SU-DHL-6 (cell line): ENCODE measurements around the gene LCP2.

Experiments
- H2AFZ ChIP-seq: fragments of 200-600 bp; sonication (generic); 2 replicates; pipeline ENCODE4 v1.6.1; 2014; ENCODE audit warnings: low read depth, mild to moderate bottlenecking, moderate library complexity, mixed read lengths, antibody characterized with exemption, low read length; ENCODE audit not compliant: severe bottlenecking
- H3F3A ChIP-seq: fragments of 200-600 bp; shearing (Covaris generic); 2 replicates; pipeline ENCODE4 v1.6.0; 2016; ENCODE audit warnings: antibody characterized with exemption, mild to moderate bottlenecking; ENCODE audit not compliant: insufficient read depth
- H3K27ac ChIP-seq: fragments of 200-600 bp; sonication (generic); 2 replicates; pipeline ENCODE4 v1.5.1; 2016; ENCODE audit warnings: low read depth, mild to moderate bottlenecking, low read length, moderate library complexity, mixed read lengths
- H3K27me3 ChIP-seq: fragments of 200-600 bp; sonication (generic), shearing (Covaris generic); 2 replicates; pipeline ENCODE4 v1.6.0; 2014; ENCODE audit warnings: mild to moderate bottlenecking, low read length
- H3K36me3 ChIP-seq: fragments of 200-600 bp; sonication (generic); 2 replicates; pipeline ENCODE4 v1.6.1; 2014; ENCODE audit warnings: mild to moderate bottlenecking, low read length, mixed read lengths
- H3K4me2 ChIP-seq: fragments of 300-600, 200-600 bp; shearing (Covaris generic), sonication (generic); 2 replicates; pipeline ENCODE4 v1.6.0; 2014; ENCODE audit warnings: low read length, low read depth, mild to moderate bottlenecking; ENCODE audit not compliant: poor library complexity, severe bottlenecking
- H3K4me3 ChIP-seq: fragments of 200-600 bp; sonication (generic); 2 replicates; pipeline ENCODE4 v1.5.1; 2014; ENCODE audit warnings: antibody characterized with exemption, low read length, mild to moderate bottlenecking, mixed read lengths; ENCODE audit not compliant: insufficient read depth, poor library complexity, severe bottlenecking
- H3K79me2 ChIP-seq: fragments of 200-600 bp; sonication (generic); 2 replicates; pipeline ENCODE4 v1.6.1; 2014; ENCODE audit warnings: mild to moderate bottlenecking, low read length, moderate library complexity; ENCODE audit not compliant: insufficient read depth
- H3K9ac ChIP-seq: fragments of 200-600 bp; sonication (generic); 2 replicates; pipeline ENCODE4 v1.7.0; 2014; ENCODE audit warnings: mild to moderate bottlenecking, low read length
- H3K9me2 ChIP-seq: fragments of 200-600 bp; sonication (generic); replicated peaks from 2 replicates; pipeline ENCODE4 v1.6.1; 2014; ENCODE audit warnings: low read length; ENCODE audit not compliant: insufficient read depth
- H3K9me3 ChIP-seq: fragments of 200-600 bp; sonication (generic); 2 replicates; pipeline ENCODE4 v1.6.1; 2014; ENCODE audit warnings: low read length, mixed read lengths; ENCODE audit not compliant: insufficient read depth
- H4K20me1 ChIP-seq: fragments of 200-600 bp; sonication (generic); 2 replicates; pipeline ENCODE4 v1.6.1; 2014; ENCODE audit warnings: low read depth, mild to moderate bottlenecking, antibody characterized with exemption, low read length, moderate library complexity, mixed read lengths
- EZH2phosphoT487 ChIP-seq: fragments of 200-600 bp; sonication (generic), shearing (Covaris generic); conservative IDR thresholded peaks from 2 replicates; pipeline ENCODE4 v1.6.1; 2018; ENCODE audit warnings: mild to moderate bottlenecking, antibody characterized with exemption, low read length, moderate library complexity, mixed read lengths
- TF ChIP-seq, protein P1 (sequence below): fragments of 200-600 bp; sonication (generic); IDR thresholded peaks from one replicate; pipeline ENCODE4 v1.5.1; 2017; ENCODE audit warnings: antibody characterized with exemption, mild to moderate bottlenecking, low read length, moderate library complexity; ENCODE audit not compliant: insufficient read depth, poor library complexity, severe bottlenecking

The LCP2 gene

DNA sequence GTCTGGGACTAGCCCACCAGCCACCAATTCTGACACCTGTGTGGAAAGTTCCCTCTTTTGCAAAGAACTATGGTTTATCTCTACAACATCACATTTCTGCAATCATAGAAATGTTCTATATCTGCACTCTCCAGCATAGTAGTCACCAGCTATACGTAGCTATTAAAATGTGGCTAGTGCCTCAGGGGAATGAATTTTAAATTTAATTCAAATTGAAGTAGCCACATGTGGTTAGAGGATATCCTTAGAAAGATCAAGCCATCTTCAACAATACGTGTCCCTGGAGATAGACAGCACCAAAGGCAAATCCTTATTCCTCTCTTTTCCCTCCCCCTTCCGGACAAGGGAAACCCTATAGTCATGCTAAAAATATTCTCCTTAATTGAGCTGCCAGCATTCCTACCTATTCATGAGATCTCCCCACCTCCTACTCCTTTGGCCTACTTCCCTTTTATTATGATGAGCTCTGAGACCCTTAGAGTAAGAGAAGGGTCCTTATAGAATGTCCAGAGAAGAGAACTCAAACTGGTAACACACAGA lies 11.1 kb downstream of the LCP2 start:
- no peaks in the 10 kb centered on the region for H3K9me2 ChIP-seq
- H4K20me1 ChIP-seq = no peaks in the 10 kb centered on the region
- H3K9me3 ChIP-seq = no peaks in the 10 kb centered on the region
- no peak for TF ChIP-seq EZH2phosphoT487
- TF ChIP-seq, protein P1, sequence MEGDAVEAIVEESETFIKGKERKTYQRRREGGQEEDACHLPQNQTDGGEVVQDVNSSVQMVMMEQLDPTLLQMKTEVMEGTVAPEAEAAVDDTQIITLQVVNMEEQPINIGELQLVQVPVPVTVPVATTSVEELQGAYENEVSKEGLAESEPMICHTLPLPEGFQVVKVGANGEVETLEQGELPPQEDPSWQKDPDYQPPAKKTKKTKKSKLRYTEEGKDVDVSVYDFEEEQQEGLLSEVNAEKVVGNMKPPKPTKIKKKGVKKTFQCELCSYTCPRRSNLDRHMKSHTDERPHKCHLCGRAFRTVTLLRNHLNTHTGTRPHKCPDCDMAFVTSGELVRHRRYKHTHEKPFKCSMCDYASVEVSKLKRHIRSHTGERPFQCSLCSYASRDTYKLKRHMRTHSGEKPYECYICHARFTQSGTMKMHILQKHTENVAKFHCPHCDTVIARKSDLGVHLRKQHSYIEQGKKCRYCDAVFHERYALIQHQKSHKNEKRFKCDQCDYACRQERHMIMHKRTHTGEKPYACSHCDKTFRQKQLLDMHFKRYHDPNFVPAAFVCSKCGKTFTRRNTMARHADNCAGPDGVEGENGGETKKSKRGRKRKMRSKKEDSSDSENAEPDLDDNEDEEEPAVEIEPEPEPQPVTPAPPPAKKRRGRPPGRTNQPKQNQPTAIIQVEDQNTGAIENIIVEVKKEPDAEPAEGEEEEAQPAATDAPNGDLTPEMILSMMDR = no peak
- H3K9ac ChIP-seq = no peak overlapping the region
- no peaks in the 10 kb centered on the region for H3F3A ChIP-seq
- no peaks in the 10 kb centered on the region; the same call in none of the 2 replicates for H3K27me3 ChIP-seq
- H2AFZ ChIP-seq = no peak overlapping the region
- no peak overlapping the region for H3K27ac ChIP-seq
- no peak overlapping the region for H3K4me2 ChIP-seq
- H3K79me2 ChIP-seq = no peaks in the 10 kb centered on the region
- no peaks in the 10 kb centered on the region for H3K36me3 ChIP-seq
- H3K4me3 ChIP-seq = no peak overlapping the region

DNA sequence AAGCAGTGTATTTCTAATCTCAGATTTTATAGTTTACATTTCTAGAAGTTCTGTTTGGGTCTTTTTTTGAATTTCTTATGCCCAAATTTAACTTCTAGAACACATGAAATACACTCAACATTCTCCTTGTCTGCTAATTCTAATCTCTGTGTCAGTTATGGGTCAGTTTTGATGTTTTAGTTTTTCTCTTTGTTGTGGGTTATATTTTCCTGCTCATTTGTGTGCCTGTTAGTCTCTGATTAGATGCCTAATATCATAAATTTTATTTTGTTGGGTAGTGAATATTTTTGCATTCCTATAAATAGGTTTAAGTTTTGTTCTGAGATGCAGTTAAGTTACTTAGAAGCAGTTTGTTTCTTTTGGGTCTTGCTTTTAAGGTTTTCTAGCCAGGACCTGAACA lies 12.4 kb downstream of the LCP2 start:
- no peaks in the 10 kb centered on the region for H3K79me2 ChIP-seq
- no peak for TF ChIP-seq EZH2phosphoT487
- TF ChIP-seq, protein P1 = no peak
- no peak overlapping the region for H3K9ac ChIP-seq
- no peaks in the 10 kb centered on the region for H3K9me2 ChIP-seq
- no peak overlapping the region for H2AFZ ChIP-seq
- no peak overlapping the region for H3K27ac ChIP-seq
- no peaks in the 10 kb centered on the region for H3F3A ChIP-seq
- no peaks in the 10 kb centered on the region for H3K9me3 ChIP-seq
- H3K36me3 ChIP-seq = no peaks in the 10 kb centered on the region
- no peak overlapping the region for H3K4me3 ChIP-seq
- H4K20me1 ChIP-seq = no peaks in the 10 kb centered on the region
- H3K27me3 ChIP-seq = no peaks in the 10 kb centered on the region; the same call in none of the 2 replicates
- no peak overlapping the region for H3K4me2 ChIP-seq

DNA sequence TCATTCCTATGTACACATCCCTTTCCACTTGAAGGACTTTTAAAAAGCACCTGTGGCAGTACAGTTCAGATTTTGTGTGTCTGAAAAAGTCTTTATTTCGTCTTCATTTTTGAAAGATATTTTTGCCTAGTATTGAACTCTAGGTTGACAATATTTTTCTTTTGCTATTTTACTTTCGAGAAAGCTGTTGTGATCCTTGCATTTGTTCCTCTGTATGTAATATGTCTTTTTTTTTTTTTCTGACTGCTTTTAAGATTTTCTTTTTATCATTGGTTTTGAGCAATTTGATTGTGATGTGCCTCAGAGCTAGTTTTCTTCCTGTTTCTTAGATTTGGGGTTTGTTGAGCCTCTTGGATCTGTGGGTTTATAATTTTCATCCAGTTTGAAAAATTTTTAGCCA lies 13.3 kb downstream of the LCP2 start:
- no peaks in the 10 kb centered on the region; the same call in none of the 2 replicates for H3K27me3 ChIP-seq
- no peaks in the 10 kb centered on the region for H3F3A ChIP-seq
- no peaks in the 10 kb centered on the region for H3K9me2 ChIP-seq
- no peaks in the 10 kb centered on the region for H3K36me3 ChIP-seq
- H4K20me1 ChIP-seq = no peaks in the 10 kb centered on the region
- no peaks in the 10 kb centered on the region for H3K9me3 ChIP-seq
- no peak overlapping the region for H2AFZ ChIP-seq
- TF ChIP-seq, protein P1 = no peak
- TF ChIP-seq EZH2phosphoT487 = no peak
- no peak overlapping the region for H3K27ac ChIP-seq
- H3K79me2 ChIP-seq = no peaks in the 10 kb centered on the region
- H3K4me3 ChIP-seq = no peak overlapping the region
- H3K9ac ChIP-seq = no peak overlapping the region
- no peak overlapping the region for H3K4me2 ChIP-seq
